GM21529 (cell line): ENCODE results near the gene CD99.
"Not testable (repeated sequence)": the region's sequence is repeated elsewhere in the genome, so short reads cannot be mapped to it uniquely, and the experiment has no call there.

ENCODE experiments used
- ATAC-seq: cut with Tn5 transposase; IDR thresholded peaks from one replicate; pipeline ENCODE4 v1.9.1; 2021; ENCODE audit not compliant: unreplicated experiment

Gene CD99

GRCh38 chrX:2719774-2720447, 28.8 kb downstream of the CD99 start:
- ATAC-seq, result no peak

- no peak for ATAC-seq
These were observed 32.3 kb downstream of the CD99 start for GRCh38 chrX:2723286-2723879.

GRCh38 chrX:2727264-2727663, 36.2 kb downstream of the CD99 start:
- ATAC-seq, result not testable (repeated sequence)

- ATAC-seq, result no peak
These were observed 41.0 kb downstream of the CD99 start for GRCh38 chrX:2732076-2732475.

GRCh38 chrX:2732649-2733048, 41.6 kb downstream of the CD99 start:
- no peak for ATAC-seq

- no peak for ATAC-seq
These were observed 42.2 kb downstream of the CD99 start for GRCh38 chrX:2733286-2733685.

GRCh38 chrX:2735270-2735669, 44.2 kb downstream of the CD99 start:
- no peak for ATAC-seq

GRCh38 chrX:2740672-2741071, 49.6 kb downstream of the CD99 start:
- no peak for ATAC-seq

GRCh38 chrX:2741386-2741785, 50.3 kb downstream of the CD99 start:
- no peak for ATAC-seq

GRCh38 chrX:2746250-2746649, 55.2 kb downstream of the CD99 start:
- not testable (repeated sequence) for ATAC-seq

- no peak for ATAC-seq
These were observed 57.2 kb downstream of the CD99 start for GRCh38 chrX:2748171-2748814.

GRCh38 chrX:2748815-2749188, 57.7 kb downstream of the CD99 start:
- no peak for ATAC-seq

GRCh38 chrX:2751291-2751690, 60.2 kb downstream of the CD99 start:
- ATAC-seq, result no peak

- ATAC-seq, result not testable (repeated sequence)
These were observed 60.8 kb downstream of the CD99 start, which contains the start of gene XG for GRCh38 chrX:2751874-2752300. XG (plus strand) TSS chrX:2752040; CDS start chrX:2752275, 235 bp downstream.

GRCh38 chrX:2752441-2752840, 61.3 kb downstream of the CD99 start:
- not testable (repeated sequence) for ATAC-seq

- ATAC-seq, result not testable (repeated sequence)
These were observed 64.1 kb downstream of the CD99 start for GRCh38 chrX:2755163-2755715.

GRCh38 chrX:2756548-2756947, 65.5 kb downstream of the CD99 start:
- ATAC-seq, result no peak

GRCh38 chrX:2761246-2761645, 70.2 kb downstream of the CD99 start:
- no peak for ATAC-seq

- not testable (repeated sequence) for ATAC-seq
These were observed 71.6 kb downstream of the CD99 start for GRCh38 chrX:2762671-2763070.

GRCh38 chrX:2764766-2765548, 73.9 kb downstream of the CD99 start:
- not testable (repeated sequence) for ATAC-seq

GRCh38 chrX:2765549-2765830, 74.4 kb downstream of the CD99 start:
- ATAC-seq, result no peak
